HepG2 (cell line): ENCODE results near the gene MAP4K3. TPM values are rescaled to one million over a fixed set of nuclear protein-coding genes. Genes with fewer than 3 reads are reported as not detected.
"Not testable (repeated sequence)": the region's sequence is repeated elsewhere in the genome, so short reads cannot be mapped to it uniquely, and the experiment has no call there.

ENCODE experiments used
- ATAC-seq: fragments of 200-7000 bp; cut with Tn5 transposase; 3 replicates; pipeline ENCODE4 v1.9.1; 2020; ENCODE audit warnings: mild to moderate bottlenecking, moderate library complexity
- BruUV-seq: library from RNA; stranded (reverse); fragments of 400-500 nt; replicated peaks from 2 replicates; lab custom pipeline; 2021; lab: Mats Ljungman, UMichigan
- CTCF ChIA-PET: fragments of 300-600 bp; formaldehyde crosslinking; extraction: SDS; loops from one replicate; lab custom pipeline; 2021; ENCODE audit warnings: low total read pairs, inconsistent platforms, low intra/inter-chr PET ratio; lab: Yijun Ruan, JAX
- POLR2A ChIA-PET: fragments of 350-600 bp; sonication (Branson Sonifier 250); formaldehyde crosslinking; loops from one replicate; lab custom pipeline; 2020; ENCODE audit warnings: antibody characterized with exemption, inconsistent platforms; lab: Yijun Ruan, JAX
- DNase-seq: peaks from one replicate; pipeline ENCODE4 v3.0.0-alpha.2; 2015; ENCODE audit warnings: low spot score
- FAIRE-seq: peaks from 3 replicates; lab custom pipeline; 2011; peaks lifted over from hg19 to GRCh38; lab: Jason Lieb, UNC
- H2AFZ ChIP-seq: one replicate; pipeline ENCODE4 v1.6.1; 2011; ENCODE audit warnings: low read length, inconsistent platforms
- H3K27ac ChIP-seq: fragments of 300-600 bp; 3 replicates; pipeline ENCODE4 v1.8.0; 2011; ENCODE audit warnings: mixed run types, mild to moderate bottlenecking, mixed read lengths, low read length, inconsistent platforms; ENCODE audit not compliant: insufficient read depth; ENCODE audit errors: extremely low read length
- H3K27me3 ChIP-seq, 2 experiments: fragments of 200-600 bp in 1 of 2; 2 replicates in 1 of 2; 3 replicates in 1 of 2; pipeline versions ENCODE4 v1.6.0 to v1.8.0; 2011; ENCODE audit warnings: low read length in 2 of 2, mild to moderate bottlenecking in 2 of 2, moderate library complexity in 2 of 2, inconsistent platforms in 1 of 2; ENCODE audit not compliant: insufficient read depth in 2 of 2, control insufficient read depth in 1 of 2
- H3K36me3 ChIP-seq, 2 experiments: fragments of 200-600 bp in 1 of 2; replicated peaks in 1 of 2; 2 replicates in 1 of 2; 3 replicates in 1 of 2; pipeline versions ENCODE4 v1.5.1 to v1.8.0; 2011; ENCODE audit warnings: low read length in 2 of 2, inconsistent platforms in 1 of 2; ENCODE audit not compliant: insufficient read depth in 2 of 2, control insufficient read depth in 1 of 2
- H3K4me1 ChIP-seq: 2 replicates; pipeline ENCODE4 v1.5.1; 2012; ENCODE audit warnings: low read length, inconsistent platforms; ENCODE audit not compliant: insufficient read depth
- H3K4me2 ChIP-seq: 2 replicates; pipeline ENCODE4 v1.6.0; 2011; ENCODE audit warnings: low read depth, low read length, inconsistent platforms
- H3K4me3 ChIP-seq, 3 experiments: fragments of 200-600 bp in 1 of 3; sonication (generic), shearing (Covaris generic) in 1 of 3; replicated peaks in 1 of 3; 2 replicates each; pipeline ENCODE4 v1.5.1; 2011 to 2016; ENCODE audit warnings: low read length in 3 of 3, inconsistent platforms in 2 of 3, low read depth in 2 of 3, mild to moderate bottlenecking in 2 of 3, control low read depth in 1 of 3, mixed read lengths in 1 of 3; ENCODE audit not compliant: insufficient read depth in 1 of 3
- H3K79me2 ChIP-seq: one replicate; pipeline ENCODE4 v1.6.1; 2011; ENCODE audit warnings: low read length, inconsistent platforms; ENCODE audit not compliant: insufficient read depth
- H3K9ac ChIP-seq: 2 replicates; pipeline ENCODE4 v1.6.0; 2011; ENCODE audit warnings: mild to moderate bottlenecking, low read depth, low read length, inconsistent platforms; ENCODE audit not compliant: insufficient read depth
- H3K9me3 ChIP-seq: 2 replicates; pipeline ENCODE4 v1.5.1; 2012; ENCODE audit warnings: mild to moderate bottlenecking, low read length
- H4K20me1 ChIP-seq: 2 replicates; pipeline ENCODE4 v1.6.0; 2011; ENCODE audit warnings: inconsistent platforms, mild to moderate bottlenecking, low read length, moderate library complexity; ENCODE audit not compliant: insufficient read depth
- CBX5 ChIP-seq: sonication (generic); formaldehyde crosslinking; IDR thresholded peaks from 2 replicates; pipeline ENCODE4 v1.4.0; 2020; ENCODE audit warnings: missing genetic modification reagents, borderline replicate concordance
- CHD4 ChIP-seq: fragments of 200-600 bp; sonication (generic); IDR thresholded peaks from 2 replicates; pipeline ENCODE4 v1.7.0; 2017; ENCODE audit warnings: mild to moderate bottlenecking, low read length, borderline replicate concordance
- GLMP ChIP-seq: sonication (generic); formaldehyde crosslinking; IDR thresholded peaks from 2 replicates; pipeline ENCODE4 v1.9.0; 2021; ENCODE audit warnings: missing genetic modification reagents, mild to moderate bottlenecking, borderline replicate concordance
- GMEB2 ChIP-seq: IDR thresholded peaks from 2 replicates; pipeline ENCODE4 v1.6.1; 2016; ENCODE audit warnings: missing biosample characterization, missing genetic modification reagents, low read depth
- JUND ChIP-seq: sonication (generic); formaldehyde crosslinking; IDR thresholded peaks from 2 replicates; pipeline ENCODE4 v1.8.0; 2022; ENCODE audit warnings: mild to moderate bottlenecking, missing genetic modification reagents
- PCBP1 ChIP-seq: fragments of 200-400 bp; formaldehyde crosslinking; IDR thresholded peaks from 2 replicates; pipeline ENCODE4 v1.6.1; 2017; ENCODE audit warnings: mild to moderate bottlenecking, low read depth, low read length, borderline replicate concordance
- TOPORS ChIP-seq: sonication (generic); formaldehyde crosslinking; IDR thresholded peaks from 2 replicates; pipeline ENCODE4 v1.8.0; 2023; ENCODE audit warnings: mild to moderate bottlenecking, missing genetic modification reagents
- ZNF430 ChIP-seq: sonication (generic); formaldehyde crosslinking; IDR thresholded peaks from 2 replicates; pipeline ENCODE4 v1.9.0; 2021; ENCODE audit warnings: mild to moderate bottlenecking, missing genetic modification reagents
- ZNF614 ChIP-seq: IDR thresholded peaks from 2 replicates; pipeline ENCODE4 v1.6.1; 2018; ENCODE audit warnings: missing biosample characterization, missing genetic modification reagents, inconsistent platforms, borderline replicate concordance
- WGBS: methylation state at CpG from one replicate; pipeline ENCODE4 v1.1.6; 2017; ENCODE audit warnings: low lambda C conversion rate; 5-methylcytosine and 5-hydroxymethylcytosine counted together
- in situ Hi-C: cut with HindIII; loops from 2 replicates; pipeline ENCODE4 v1.10.0; 2017; ENCODE audit warnings: low pct_unique_long_range_greater_than_20kb; ENCODE audit not compliant: extremely low pct_ligation_motif_present
- intact Hi-C: fragments of 100-400 bp; cut with micrococcal nuclease; formaldehyde crosslinking; loops from one replicate; pipeline ENCODE4 v1.10.0; 2022; ENCODE audit not compliant: unreplicated experiment
- polyA plus RNA-seq, 8 experiments: library from polyadenylated mRNA; depleted of rRNA in 3 of 8; stranded (reverse) in 7 of 8; unstranded in 1 of 8; fragments of >200 nt; fragmentation: Illumina TruSeq in 4 of 8; extraction: Trizol in 4 of 8; gene quantifications; 2 replicates each; pipeline versions ENCODE4 v1.2.1 to v1.2.3, GENCODE V29; 2011 to 2016; ENCODE audit warnings: low read depth in 4 of 8, missing spikeins in 1 of 8, mixed read lengths in 1 of 8; ENCODE audit not compliant: insufficient read depth in 1 of 8
- total RNA-seq, 5 experiments: library from RNA; depleted of rRNA; stranded (reverse); fragments of >200 nt; fragmentation: Illumina TruSeq; extraction: Trizol; gene quantifications; 2 replicates each; pipeline ENCODE4 v1.2.3, GENCODE V29; 2016; ENCODE audit warnings: low read depth in 1 of 5
- TF ChIP-seq, protein P1 (sequence below): sonication (generic); formaldehyde crosslinking; IDR thresholded peaks from 2 replicates; pipeline ENCODE4 v1.9.0; 2021; ENCODE audit warnings: missing genetic modification reagents, mild to moderate bottlenecking, borderline replicate concordance

Gene MAP4K3
- total and polyA plus RNA-seq, 2 of the 13 experiments (the other 11 are each of a cell fraction or from before 2014, with no cell fraction given) = 45.9 to 53.2 TPM

- BruUV-seq, H3K4me1 ChIP-seq, H3K4me2 ChIP-seq, in situ Hi-C loops, H3K27me3 ChIP-seq, ATAC-seq, H3K27ac ChIP-seq, intact Hi-C loops, DNase-seq, POLR2A ChIA-PET, H2AFZ ChIP-seq, FAIRE-seq, H3K9ac ChIP-seq, H3K4me3 ChIP-seq, CTCF ChIA-PET: not testable (repeated sequence)
- Histone ChIP-seq H3K36me3 (peaks cover 12 to 40% of the 10 kb centered on the region in 2 experiments), H3K79me2 (peaks cover 73% of the 10 kb centered on the region), H4K20me1 (0 out of 2 replicates have a peak, but pooled peaks cover 19% of the 10 kb centered on the region), H3K9me3 (peaks cover 39% of the 10 kb centered on the region)
- TF ChIP-seq CHD4 = peak; percentile 69
- WGBS = 96% methylated on average over 2 of the region's 2 CpGs
These were observed 76.7 kb downstream of the MAP4K3 start for GRCh38 chr2:39360342-39360741.

DNA sequence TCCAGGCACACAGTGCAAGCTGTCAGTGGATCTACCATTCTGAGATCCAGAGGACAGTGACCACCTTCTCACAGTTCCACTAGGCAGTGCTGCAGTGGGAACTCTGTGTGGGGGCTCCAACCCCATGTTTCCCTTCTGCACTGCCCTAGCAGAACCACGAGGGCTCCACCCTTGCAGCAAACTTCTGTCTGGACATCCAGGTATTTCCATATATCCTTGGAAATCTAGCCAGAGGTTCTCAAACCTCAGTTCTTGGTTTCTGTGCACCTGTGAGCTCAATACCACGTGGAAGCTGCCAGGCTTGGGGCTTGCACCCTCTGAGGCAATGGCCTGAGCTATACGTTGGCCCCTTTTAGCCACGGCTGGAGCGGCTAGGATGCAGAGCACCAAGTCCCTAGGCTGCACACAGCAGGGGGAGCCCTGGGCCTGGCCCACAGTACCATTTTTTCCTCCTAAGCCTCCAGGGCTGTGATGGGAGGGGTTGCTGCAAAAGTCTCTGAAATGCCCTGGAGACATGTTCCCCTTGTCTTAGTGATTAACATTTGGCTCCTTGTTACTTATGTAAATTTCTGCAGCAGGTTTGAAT lies 77.5 kb downstream of the MAP4K3 start:
- in situ Hi-C loops (no loop called here), intact Hi-C loops (no loop called here)
- Histone ChIP-seq H3K9me3 (peaks cover 39% of the 10 kb centered on the region), H3K4me2 (no peak overlapping the region), H3K4me1 (0 out of 2 replicates have a peak, but pooled peaks cover 8% of the 10 kb centered on the region), H3K27ac (no peak overlapping the region), H3K36me3 (peaks cover 12 to 47% of the 10 kb centered on the region in 2 experiments), H3K79me2 (peaks cover 70% of the 10 kb centered on the region), H4K20me1 (0 out of 2 replicates have a peak, but pooled peaks cover 19% of the 10 kb centered on the region), H3K4me3 (no peak overlapping the region), H3K27me3 (no peaks in the 10 kb centered on the region), H2AFZ (no peak overlapping the region), H3K9ac (no peak overlapping the region)
- ATAC-seq (no peak; the same call in 1 of the 3 replicates), DNase-seq (no peak), FAIRE-seq (no peak)
- 97% methylated on average over 5 of the region's 5 CpGs for WGBS
- BruUV-seq = no TSS peak
- POLR2A ChIA-PET = no interaction called here
- CTCF ChIA-PET = no interaction called here
- TF ChIP-seq, protein P1, sequence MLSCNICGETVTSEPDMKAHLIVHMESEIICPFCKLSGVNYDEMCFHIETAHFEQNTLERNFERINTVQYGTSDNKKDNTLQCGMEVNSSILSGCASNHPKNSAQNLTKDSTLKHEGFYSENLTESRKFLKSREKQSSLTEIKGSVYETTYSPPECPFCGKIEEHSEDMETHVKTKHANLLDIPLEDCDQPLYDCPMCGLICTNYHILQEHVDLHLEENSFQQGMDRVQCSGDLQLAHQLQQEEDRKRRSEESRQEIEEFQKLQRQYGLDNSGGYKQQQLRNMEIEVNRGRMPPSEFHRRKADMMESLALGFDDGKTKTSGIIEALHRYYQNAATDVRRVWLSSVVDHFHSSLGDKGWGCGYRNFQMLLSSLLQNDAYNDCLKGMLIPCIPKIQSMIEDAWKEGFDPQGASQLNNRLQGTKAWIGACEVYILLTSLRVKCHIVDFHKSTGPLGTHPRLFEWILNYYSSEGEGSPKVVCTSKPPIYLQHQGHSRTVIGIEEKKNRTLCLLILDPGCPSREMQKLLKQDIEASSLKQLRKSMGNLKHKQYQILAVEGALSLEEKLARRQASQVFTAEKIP (CRISPR knock-in tag) = no peak
- TF ChIP-seq ZNF430 (CRISPR knock-in tag) = no peak
- no peak for TF ChIP-seq PCBP1
- TF ChIP-seq GLMP (CRISPR knock-in tag) = no peak
- 0 out of 2 replicates have a peak, but pooled peaks have one; percentile 55 for TF ChIP-seq CBX5 (CRISPR knock-in tag)
- no peak for TF ChIP-seq JUND
- peak; percentile 64; the same call in 1 of the 2 replicates for TF ChIP-seq TOPORS (CRISPR knock-in tag)
- TF ChIP-seq GMEB2 (CRISPR knock-in tag) = no peak
- TF ChIP-seq ZNF614 (CRISPR knock-in tag) = no peak
